Heart left ventricle (tissue), 16 donors: ENCODE data around the gene RNF145. TPM values are rescaled to one million over a fixed set of nuclear protein-coding genes. Genes with fewer than 3 reads are reported as not detected.
"Not testable (repeated sequence)": the region's sequence is repeated elsewhere in the genome, so short reads cannot be mapped to it uniquely, and the experiment has no call there.

Experiments used
- ATAC-seq, 4 donors: fragments of 200-7000 bp; cut with Tn5 transposase; one replicate each; pipeline ENCODE4 v1.9.1; 2020 to 2022; ENCODE audit warnings: moderate library complexity in 4 of 4, mild to moderate bottlenecking in 3 of 4, moderate number of reproducible peaks in 1 of 4
- DNase-seq, 5 donors: peaks; one replicate each; pipeline ENCODE4 v3.0.0-alpha.2; 2020
- H3K27ac ChIP-seq, 12 donors: fragments of 200-600 bp; sonication (generic) in 4 of 12; one replicate each; pipeline versions ENCODE4 v1.5.0 to v1.8.0; 2016 to 2022; ENCODE audit warnings: mild to moderate bottlenecking in 2 of 12
- H3K27me3 ChIP-seq, 9 donors: fragments of 200-600 bp; sonication (generic) in 2 of 9; one replicate each; pipeline versions ENCODE4 v1.5.1 to v1.8.0; 2016 to 2022; ENCODE audit warnings: mild to moderate bottlenecking in 3 of 9
- H3K36me3 ChIP-seq, 9 donors: fragments of 200-600 bp; sonication (generic) in 2 of 9; one replicate each; pipeline versions ENCODE4 v1.5.0 to v1.8.0; 2018 to 2022; ENCODE audit warnings: mild to moderate bottlenecking in 2 of 9
- H3K4me1 ChIP-seq, 12 donors: fragments of 200-600 bp; sonication (generic) in 4 of 12; one replicate each; pipeline versions ENCODE4 v1.5.0 to v1.8.0; 2016 to 2022; ENCODE audit warnings: mild to moderate bottlenecking in 3 of 12
- H3K4me3 ChIP-seq, 12 donors: fragments of 200-600 bp; sonication (generic) in 4 of 12; one replicate each; pipeline versions ENCODE4 v1.5.0 to v1.8.0; 2017 to 2022; ENCODE audit warnings: mild to moderate bottlenecking in 9 of 12, moderate library complexity in 4 of 12
- H3K9me3 ChIP-seq, 12 donors: fragments of 200-600 bp; sonication (generic) in 4 of 12; one replicate each; pipeline versions ENCODE4 v1.5.0 to v1.8.0; 2016 to 2022; ENCODE audit warnings: mild to moderate bottlenecking in 1 of 12
- POLR2A ChIP-seq, 2 donors: fragments of 450-650 bp; IDR thresholded peaks; one replicate each; pipeline ENCODE4 v1.6.1; 2017; ENCODE audit warnings: antibody characterized with exemption in 2 of 2, mild to moderate bottlenecking in 2 of 2, moderate library complexity in 2 of 2
- WGBS, 4 donors: extraction: QIAGEN DNeasy Blood & Tissue Kit in 2 of 4; methylation state at CpG; one replicate each; pipeline versions ENCODE4 v1.1.5 to v1.1.7; 2013 to 2018; 5-methylcytosine and 5-hydroxymethylcytosine counted together
- intact Hi-C, 10 donors: fragments of 100-400 bp; cut with DNase I; formaldehyde crosslinking; loops; one replicate each; pipeline versions ENCODE4 v1.11.1 to v1.14.2; 2022
- polyA plus RNA-seq, 2 donors: library from polyadenylated mRNA; stranded (reverse); fragments of 200-250 nt; gene quantifications; one replicate each; pipeline ENCODE4 v1.2.3, GENCODE V29; 2013
- total RNA-seq, 9 donors: library from RNA; depleted of rRNA in 2 of 9; stranded (reverse); fragments of >200 nt in 2 of 9; fragmentation: NEBNext Ultra II Directional in 3 of 9; extraction: Animal tissue kit (Norgen Biotek cat#: 25700) in 3 of 9; gene quantifications; one replicate each; pipeline versions ENCODE4 v1.1.0 to v1.2.4, GENCODE V29; 2016 to 2023
- TF ChIP-seq, protein P1 (sequence below), 12 donors: fragments of 200-600 bp; sonication (generic) in 4 of 12; IDR thresholded peaks; one replicate each; pipeline versions ENCODE4 v1.5.0 to v1.8.0; 2018 to 2022; ENCODE audit warnings: antibody characterized with exemption in 12 of 12, mild to moderate bottlenecking in 5 of 12
- donor health status: ischemic (EF 13 %, LVEDD 7.1; RV severe dilation, severe dysfunction).
- donor health status: healthy with polysubstance abuse.
- donor health status: DM: no; HTN: yes; CAD: no.
- donor health status: DM: no; HTN: no; CAD: no.
- donor health status: ischemic (EF 25% LVEDD 6.9; RV normal size, moderate dysfunction).
- donor health status: ischemic (EF 25% LVEDD 5.7; RV mildly dilated, moderate dysfunction).
- donor health status: healthy.
- donor health status: DM: yes; HTN: yes; CAD: no.
- donor health status: ischemic (EF 35%, LVEDD 5.7; RV mildly dilated, moderate dysfunction).
- donor health status: nonischemic (EF 11% LVEDD 7.7; RV severe dilation, severe dysfunction).
- donor health status: DM: yes; HTN: yes; CAD: no.
- donor health status: PGD.
- donor health status: ischemic (EF 29% LVEDD 5.4; RV normal size, mild dysfunction).
- donor health status: nonischemic (EF 23%, LVEDD 6.1; RV moderate dilation, normal function).

Gene RNF145
- total and polyA plus RNA-seq, 11 donors = 6.2 to 69.0 (median 25.2) TPM

DNA sequence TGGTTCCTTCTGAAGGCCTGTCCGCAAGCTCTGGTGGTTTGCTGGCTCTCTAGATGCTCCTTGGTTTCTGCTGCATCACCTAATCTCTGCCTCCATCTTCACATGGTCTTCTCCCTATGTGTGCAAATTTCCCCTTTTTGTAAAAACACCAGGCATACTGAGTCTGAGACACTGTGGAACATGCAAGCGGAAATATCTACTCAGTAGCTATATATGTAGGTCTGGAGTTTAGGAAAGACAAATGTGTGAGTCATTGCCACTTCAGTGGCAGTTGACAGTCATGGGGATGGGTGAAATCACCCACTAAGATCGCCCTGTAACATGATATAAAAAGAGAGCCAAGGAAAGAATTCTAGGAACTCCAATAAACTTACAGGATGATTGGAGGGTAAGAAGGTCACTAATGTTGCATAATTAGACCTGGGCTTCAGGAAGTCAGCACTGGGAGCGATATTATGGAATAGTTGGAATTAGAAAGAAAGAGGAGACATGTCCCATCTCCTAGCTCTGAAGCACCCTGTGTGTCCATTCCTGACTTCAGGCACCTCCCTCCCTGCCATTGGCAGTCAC lies 31.0 kb upstream of the RNF145 start:
- no peak overlapping the region for H3K4me3 ChIP-seq
- H3K4me1 ChIP-seq = no peaks in the 10 kb centered on the region
- no peak for DNase-seq
- H3K9me3 ChIP-seq = no peaks in the 10 kb centered on the region
- intact Hi-C loops = no loop called here
- 80 to 84% (median 82%) methylated on average over 4 of the region's 4 CpGs for WGBS, 4 donors
- no peak for ATAC-seq
- no peaks in the 10 kb centered on the region for H3K36me3 ChIP-seq
- no peaks in the 10 kb centered on the region for H3K27me3 ChIP-seq
- H3K27ac ChIP-seq = no peak overlapping the region
- TF ChIP-seq POLR2A (IDR thresholded peaks at IDR 0.05) = no peak
- TF ChIP-seq, protein P1, sequence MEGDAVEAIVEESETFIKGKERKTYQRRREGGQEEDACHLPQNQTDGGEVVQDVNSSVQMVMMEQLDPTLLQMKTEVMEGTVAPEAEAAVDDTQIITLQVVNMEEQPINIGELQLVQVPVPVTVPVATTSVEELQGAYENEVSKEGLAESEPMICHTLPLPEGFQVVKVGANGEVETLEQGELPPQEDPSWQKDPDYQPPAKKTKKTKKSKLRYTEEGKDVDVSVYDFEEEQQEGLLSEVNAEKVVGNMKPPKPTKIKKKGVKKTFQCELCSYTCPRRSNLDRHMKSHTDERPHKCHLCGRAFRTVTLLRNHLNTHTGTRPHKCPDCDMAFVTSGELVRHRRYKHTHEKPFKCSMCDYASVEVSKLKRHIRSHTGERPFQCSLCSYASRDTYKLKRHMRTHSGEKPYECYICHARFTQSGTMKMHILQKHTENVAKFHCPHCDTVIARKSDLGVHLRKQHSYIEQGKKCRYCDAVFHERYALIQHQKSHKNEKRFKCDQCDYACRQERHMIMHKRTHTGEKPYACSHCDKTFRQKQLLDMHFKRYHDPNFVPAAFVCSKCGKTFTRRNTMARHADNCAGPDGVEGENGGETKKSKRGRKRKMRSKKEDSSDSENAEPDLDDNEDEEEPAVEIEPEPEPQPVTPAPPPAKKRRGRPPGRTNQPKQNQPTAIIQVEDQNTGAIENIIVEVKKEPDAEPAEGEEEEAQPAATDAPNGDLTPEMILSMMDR (IDR thresholded peaks at IDR 0.05) = no peak

DNA sequence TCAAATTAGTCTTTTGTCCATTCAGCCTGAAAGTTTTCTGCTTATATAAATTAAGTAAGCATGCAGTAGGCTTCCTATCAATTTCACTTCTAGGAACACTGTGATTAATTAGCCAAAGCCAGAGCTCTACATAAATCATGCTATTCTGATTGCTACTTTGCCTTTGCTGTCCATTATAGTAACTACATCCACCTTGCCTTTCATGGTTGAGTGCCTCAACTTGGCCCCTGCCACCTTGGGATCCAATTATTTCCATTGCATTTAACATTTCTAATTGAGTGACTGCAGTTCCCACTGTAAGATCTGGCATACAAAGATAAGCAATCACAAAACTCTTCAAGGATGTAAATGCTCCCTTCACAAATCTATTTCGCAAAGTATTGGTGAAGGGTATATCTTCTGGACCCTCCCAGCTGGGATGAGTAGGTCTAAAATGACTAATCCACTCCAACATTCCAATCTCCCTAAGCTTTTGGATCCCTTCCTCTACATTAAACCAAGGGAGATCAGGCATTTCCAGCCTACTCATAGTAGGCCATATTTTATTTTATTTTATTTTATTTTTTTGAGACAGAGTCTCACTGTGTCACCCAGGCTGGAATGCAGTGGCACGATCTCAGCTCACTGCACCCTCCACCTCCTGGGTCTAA lies 26.6 kb upstream of the RNF145 start:
- WGBS, 4 donors = 86 to 97% (median 94%) methylated on average over 2 of the region's 2 CpGs
- not testable (repeated sequence) for H3K27me3 ChIP-seq

DNA sequence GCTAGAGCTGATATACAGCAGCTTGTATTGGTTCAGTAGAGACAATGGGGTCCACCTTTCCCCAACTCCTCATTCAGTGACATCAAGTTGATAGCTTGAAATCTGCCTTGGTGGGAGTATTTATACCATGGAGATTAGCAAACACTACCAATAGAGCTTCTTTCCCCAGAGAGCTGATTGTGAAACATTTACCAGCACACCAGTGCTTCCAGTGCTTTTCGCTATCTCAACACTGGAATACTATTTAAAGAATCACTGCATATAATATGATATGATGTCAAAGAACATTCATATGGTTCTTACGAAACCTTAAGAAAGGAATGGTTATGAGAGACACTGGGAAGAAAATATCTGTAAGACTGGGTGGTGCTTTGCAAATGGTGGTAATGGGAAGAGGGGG lies 21.8 kb upstream of the RNF145 start:
- no peak for ATAC-seq
- no peak for DNase-seq
- H3K4me3 ChIP-seq = no peak overlapping the region
- TF ChIP-seq, protein P1 (IDR thresholded peaks at IDR 0.05) = no peak
- no peak for TF ChIP-seq POLR2A (IDR thresholded peaks at IDR 0.05)
- no peaks in the 10 kb centered on the region for H3K27me3 ChIP-seq
- no peak overlapping the region for H3K27ac ChIP-seq
- no peaks in the 10 kb centered on the region for H3K9me3 ChIP-seq
- H3K4me1 ChIP-seq = no peaks in the 10 kb centered on the region
- intact Hi-C loops = no loop called here
- WGBS, 4 donors = 73 to 91% (median 82%) methylated on average over 2 of the region's 2 CpGs
- no peaks in the 10 kb centered on the region for H3K36me3 ChIP-seq

More for the DNA sequence above, 26.6 kb upstream of the RNF145 start:
- intact Hi-C loops, H3K27ac ChIP-seq, H3K36me3 ChIP-seq, H3K4me3 ChIP-seq, H3K4me1 ChIP-seq, DNase-seq, H3K9me3 ChIP-seq, ATAC-seq: not testable (repeated sequence)

DNA sequence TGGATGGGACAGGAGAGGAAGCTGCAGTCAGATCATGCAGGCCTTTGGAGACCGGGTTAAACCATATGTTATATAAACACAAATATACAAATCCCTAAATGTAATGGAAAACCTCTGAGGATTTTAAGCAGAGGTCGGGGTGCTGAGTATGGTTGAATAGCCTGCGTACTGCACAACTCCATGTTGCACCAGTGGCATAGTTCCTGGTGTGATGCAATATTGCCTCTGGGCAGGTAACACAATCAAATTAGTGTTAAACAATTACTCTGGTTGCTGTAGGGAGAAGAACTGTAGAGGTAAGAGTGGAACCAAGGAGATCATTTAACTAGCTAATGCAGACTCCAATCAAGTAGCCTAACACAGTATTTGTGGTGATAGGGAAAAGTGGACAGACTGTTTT lies 21.3 kb upstream of the RNF145 start:
- DNase-seq (no peak), ATAC-seq (no peak)
- Histone ChIP-seq H3K4me3 (no peak overlapping the region), H3K27ac (no peak overlapping the region), H3K4me1 (no peaks in the 10 kb centered on the region), H3K27me3 (no peaks in the 10 kb centered on the region), H3K36me3 (no peaks in the 10 kb centered on the region), H3K9me3 (no peaks in the 10 kb centered on the region)
- intact Hi-C loops = no loop called here
- TF ChIP-seq POLR2A (IDR thresholded peaks at IDR 0.05) = no peak
- TF ChIP-seq, protein P1 (IDR thresholded peaks at IDR 0.05) = no peak
- 78 to 86% (median 84%) methylated on average over 3 of the region's 3 CpGs for WGBS, 4 donors

DNA sequence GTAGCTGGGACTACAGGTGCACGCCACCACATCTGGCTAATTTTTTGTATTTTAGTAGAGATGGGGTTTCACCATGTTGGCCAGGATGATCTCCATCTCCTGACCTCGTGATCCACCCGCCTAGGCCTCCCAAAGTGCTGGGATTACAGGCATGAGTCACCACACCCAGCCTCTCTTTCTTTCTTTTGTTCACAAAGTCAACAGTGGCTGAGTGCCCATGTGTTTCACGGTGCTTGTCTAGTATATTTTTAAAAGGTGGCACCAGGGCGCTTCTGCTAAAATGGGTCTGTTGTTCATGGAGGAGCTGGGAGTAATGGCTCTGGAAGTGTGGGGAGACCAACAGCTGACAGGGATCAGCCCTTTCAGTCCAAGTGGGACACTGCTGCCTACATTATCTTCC lies 18.7 kb upstream of the RNF145 start:
- ATAC-seq, H3K4me3 ChIP-seq, DNase-seq, H3K36me3 ChIP-seq, H3K4me1 ChIP-seq, H3K27ac ChIP-seq, intact Hi-C loops, H3K9me3 ChIP-seq, H3K27me3 ChIP-seq: not testable (repeated sequence)
- WGBS, 4 donors = 86 to 91% (median 87%) methylated on average over 5 of the region's 5 CpGs
